Transverse colon (tissue), 4 donors: Measurements from ENCODE around the gene KRT14. TPM values are rescaled to one million over a fixed set of nuclear protein-coding genes. Genes with fewer than 3 reads are reported as not detected.

Source experiments
- DNase-seq: peaks from one replicate; pipeline ENCODE4 v3.0.0-alpha.2; 2019
- H3K27ac ChIP-seq, 4 donors: fragments of 200-600 bp; sonication (generic); 2 replicates each; pipeline ENCODE4 v1.5.1; 2016 to 2018; ENCODE audit warnings: inconsistent platforms in 4 of 4
- H3K27me3 ChIP-seq: fragments of 200-600 bp; sonication (generic); 2 replicates; pipeline ENCODE4 v1.5.1; 2017; ENCODE audit warnings: inconsistent platforms
- H3K36me3 ChIP-seq, 4 donors: fragments of 200-600 bp; sonication (generic); 2 replicates each; pipeline ENCODE4 v1.5.1; 2017 to 2019; ENCODE audit warnings: inconsistent platforms in 4 of 4
- H3K4me1 ChIP-seq, 4 donors: fragments of 200-600 bp; sonication (generic); 2 replicates each; pipeline ENCODE4 v1.5.1; 2017 to 2020; ENCODE audit warnings: inconsistent platforms in 4 of 4
- H3K4me3 ChIP-seq, 4 donors: fragments of 200-600 bp; sonication (generic); 1 replicate in 1 of 4; 2 replicates in 3 of 4; pipeline versions ENCODE4 v1.5.1 to v1.6.1; 2017 to 2019; ENCODE audit warnings: inconsistent platforms in 4 of 4
- H3K9me3 ChIP-seq, 2 donors: fragments of 200-600 bp; sonication (generic); 2 replicates each; pipeline ENCODE4 v1.5.1; 2017 to 2019; ENCODE audit warnings: inconsistent platforms in 2 of 2
- CTCF ChIP-seq, 5 experiments: fragments of 200-600 bp in 3 of 5; fragments of 450-650 bp in 2 of 5; sonication (generic) in 3 of 5; IDR thresholded peaks; 1 replicate in 2 of 5; 2 replicates in 3 of 5; pipeline ENCODE4 v1.5.1; 2016 to 2017; ENCODE audit warnings: antibody characterized with exemption in 5 of 5, inconsistent platforms in 3 of 5, mild to moderate bottlenecking in 2 of 5, moderate library complexity in 1 of 5
- EP300 ChIP-seq: sonication (generic); formaldehyde crosslinking; IDR thresholded peaks from one replicate; pipeline ENCODE4 v1.6.1; 2017; ENCODE audit warnings: antibody characterized with exemption, low read depth
- POLR2A ChIP-seq: fragments of 450-650 bp; IDR thresholded peaks from one replicate; pipeline ENCODE4 v1.6.1; 2016; ENCODE audit warnings: antibody characterized with exemption, mild to moderate bottlenecking, moderate library complexity
- POLR2AphosphoS5 ChIP-seq, 3 donors: sonication (generic); formaldehyde crosslinking; IDR thresholded peaks; one replicate each; pipeline ENCODE4 v1.6.1; 2016; ENCODE audit warnings: antibody characterized with exemption in 3 of 3
- WGBS, 2 donors: methylation state at CpG; one replicate each; pipeline ENCODE4 v1.1.5; 2018; ENCODE audit warnings: low coverage in 1 of 2; 5-methylcytosine and 5-hydroxymethylcytosine counted together
- in situ Hi-C, 4 donors: fragments of 200-750 bp; cut with MboI; loops; one replicate each; pipeline versions ENCODE4 v1.15.0 to v1.15.1; 2017; ENCODE audit warnings: low sequenced_read_pairs in 3 of 4, low pct_ligation_motif_present in 1 of 4, low pct_unique_long_range_greater_than_20kb in 1 of 4
- intact Hi-C: fragments of 100-400 bp; cut with DNase I; formaldehyde crosslinking; loops from one replicate; pipeline ENCODE4 v1.15.1; 2023; ENCODE audit warnings: low total_unique reads
- total RNA-seq, 4 donors: library from RNA; depleted of rRNA; stranded (reverse); fragments of >200 nt; gene quantifications; one replicate each; pipeline ENCODE4 v1.1.0, GENCODE V29; 2016

Gene KRT14
- total RNA-seq, 4 donors from 2014 or later = 0.32 to 0.68 TPM; not detected in 2

GRCh38 chr17:41551365-41551764, 35.3 kb downstream of the KRT14 start:
- intact Hi-C loops = no loop called here
- Histone ChIP-seq H3K27me3 (no peaks in the 10 kb centered on the region), H3K9me3 (no peaks in the 10 kb centered on the region), H3K36me3 (no peaks in the 10 kb centered on the region), H3K4me3 (no peak overlapping the region), H3K27ac (no peak overlapping the region), H3K4me1 (peaks cover 6 to 49% (median 32%) of the 10 kb centered on the region in 4 donors)
- no peak for DNase-seq
- in situ Hi-C loops = loop anchor here in 2 of 4 donors (10.0 kb wide), 1 partner anchor 93 kb away; no protein-coding TSS in a partner anchor
- WGBS, 2 donors = 56 to 73% methylated on average over 3 to 5 of the region's 5 CpGs
- TF ChIP-seq EP300 (no peak), CTCF (IDR thresholded peaks at IDR 0.05) (no peak), POLR2AphosphoS5 (IDR thresholded peaks at IDR 0.05) (no peak), POLR2A (no peak)

- in situ Hi-C loops (loop anchor here (5.0 to 25.0 kb wide), 5 partner anchors 95 to 645 kb away; no protein-coding TSS in a partner anchor), intact Hi-C loops (loop anchor here (5.0 kb wide), 2 partner anchors 98 to 113 kb away; no protein-coding TSS in a partner anchor)
- Histone ChIP-seq H3K4me1 (peaks cover 6 to 46% (median 31%) of the 10 kb centered on the region in 4 donors), H3K4me3 (no peak overlapping the region), H3K27me3 (no peaks in the 10 kb centered on the region), H3K36me3 (no peaks in the 10 kb centered on the region), H3K9me3 (no peaks in the 10 kb centered on the region), H3K27ac (peak overlapping the region; percentile 80 to 88 (median 84))
- peak; percentile 78 for DNase-seq
- 66 to 70% methylated on average over 3 to 8 of the region's 8 CpGs for WGBS, 2 donors
- TF ChIP-seq CTCF (IDR thresholded peaks at IDR 0.05) (no peak), POLR2A (peak; percentile 61), POLR2AphosphoS5 (IDR thresholded peaks at IDR 0.05) (peak in 2 of 3 donors; percentile 73 to 78)
These were observed 37.1 kb downstream of the KRT14 start for GRCh38 chr17:41549596-41550039.

GRCh38 chr17:41548844-41549595, 37.7 kb downstream of the KRT14 start:
- H3K9me3 ChIP-seq = no peaks in the 10 kb centered on the region

More at GRCh38 chr17:41548844-41549595, 37.7 kb downstream of the KRT14 start:
- in situ Hi-C loops (loop anchor here in 3 of 4 donors (5.0 to 25.0 kb wide), 4 partner anchors 116 to 644 kb away; no protein-coding TSS in a partner anchor), intact Hi-C loops (loop anchor here (5.0 kb wide), 2 partner anchors 98 to 113 kb away; no protein-coding TSS in a partner anchor)
- peak overlapping the region; percentile 80 to 88 (median 84) for H3K27ac ChIP-seq
- WGBS, 2 donors = 0 to 2% methylated on average over 5 to 20 of the region's 25 CpGs
- no peaks in the 10 kb centered on the region for H3K36me3 ChIP-seq
- H3K4me1 ChIP-seq = peaks cover 6 to 48% (median 35%) of the 10 kb centered on the region in 4 donors
- TF ChIP-seq EP300 = no peak
- TF ChIP-seq POLR2A = peak; percentile 16
- TF ChIP-seq POLR2AphosphoS5 (IDR thresholded peaks at IDR 0.05) = peak in 1 of 3 donors; percentile 29
- peak; percentile 73 to 98 (median 90) for TF ChIP-seq CTCF (IDR thresholded peaks at IDR 0.05)
- peak overlapping the region in 3 of 4 donors; percentile 12 to 37 (median 21) for H3K4me3 ChIP-seq
- peak; percentile 92 for DNase-seq
- no peaks in the 10 kb centered on the region for H3K27me3 ChIP-seq
